NCI-H2029 (cell line): ENCODE data around the gene TBC1D4.
"Not testable (repeated sequence)": the region's sequence is repeated elsewhere in the genome, so short reads cannot be mapped to it uniquely, and the experiment has no call there.

ENCODE experiments used
- DNase-seq: peaks from one replicate; lab custom pipeline; 2025; lab: John Stamatoyannopoulos, UW

TBC1D4 gene

GRCh38 chr13:75326173-75327134, 155.5 kb downstream of the TBC1D4 start:
- DNase-seq: no peak

DNA sequence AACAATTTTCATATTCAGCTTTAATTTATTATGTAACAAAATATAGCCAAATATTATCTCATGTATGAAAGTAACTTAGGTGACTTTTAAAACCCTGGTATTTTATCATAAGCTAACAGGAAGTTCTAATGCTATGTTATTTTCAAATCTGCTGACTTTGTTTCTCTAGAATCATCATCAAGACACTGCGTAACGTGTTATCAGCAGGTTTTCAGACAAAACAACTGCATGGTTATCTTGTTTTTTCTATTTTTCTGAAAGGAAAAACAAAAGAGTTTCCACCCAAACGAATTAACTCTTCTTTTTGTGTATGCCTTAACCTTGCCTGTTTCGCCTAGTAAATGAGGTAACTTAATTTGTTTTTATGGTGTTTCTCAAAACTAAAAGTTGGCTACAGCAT, 156.3 kb downstream of the TBC1D4 start:
- DNase-seq: no peak

GRCh38 chr13:75324413-75324940, 157.5 kb downstream of the TBC1D4 start:
- no peak for DNase-seq

DNA sequence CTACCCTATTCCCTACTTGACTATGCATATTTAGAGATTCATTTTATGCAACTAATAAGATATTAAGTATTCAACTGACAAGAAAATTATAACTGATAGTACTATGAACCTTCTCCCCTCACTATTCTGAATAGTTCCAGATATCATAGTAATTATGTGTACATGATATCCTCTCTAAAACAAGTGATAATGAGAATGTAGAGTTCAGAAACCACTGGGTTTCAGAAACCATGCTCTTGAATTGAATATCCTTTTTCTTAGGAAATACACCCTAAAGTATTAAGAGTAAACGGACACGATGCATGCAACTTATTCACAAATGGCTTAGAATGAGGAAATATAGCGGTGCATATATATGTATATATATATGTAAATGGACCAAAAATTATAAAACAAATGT, 160.9 kb downstream of the TBC1D4 start:
- no peak for DNase-seq

DNA sequence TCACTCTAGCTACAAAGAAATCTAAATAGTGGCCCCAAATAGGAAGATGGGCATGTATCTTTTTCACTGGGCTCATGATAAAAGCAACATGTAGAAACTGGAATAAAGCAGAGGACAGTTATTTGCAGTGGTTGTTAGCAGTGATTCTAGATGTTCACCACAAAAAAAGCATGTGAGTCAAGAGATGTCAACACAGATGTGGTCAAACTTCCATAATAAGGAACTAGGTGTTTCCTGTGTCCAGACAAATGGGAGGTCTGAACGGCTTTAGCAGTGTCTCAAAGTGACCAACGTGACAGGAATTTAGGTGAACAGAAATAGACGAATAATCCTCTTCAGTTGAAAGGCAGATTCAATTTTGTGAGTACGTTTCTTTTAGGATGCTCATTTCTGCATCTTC, 162.7 kb downstream of the TBC1D4 start:
- no peak for DNase-seq

GRCh38 chr13:75318138-75318833, 163.7 kb downstream of the TBC1D4 start:
- no peak for DNase-seq

GRCh38 chr13:75316427-75316826, 165.5 kb downstream of the TBC1D4 start:
- DNase-seq: no peak

- no peak for DNase-seq
These were observed 169.0 kb downstream of the TBC1D4 start for GRCh38 chr13:75312884-75313520.

GRCh38 chr13:75309981-75310580, 171.9 kb downstream of the TBC1D4 start:
- DNase-seq: no peak

DNA sequence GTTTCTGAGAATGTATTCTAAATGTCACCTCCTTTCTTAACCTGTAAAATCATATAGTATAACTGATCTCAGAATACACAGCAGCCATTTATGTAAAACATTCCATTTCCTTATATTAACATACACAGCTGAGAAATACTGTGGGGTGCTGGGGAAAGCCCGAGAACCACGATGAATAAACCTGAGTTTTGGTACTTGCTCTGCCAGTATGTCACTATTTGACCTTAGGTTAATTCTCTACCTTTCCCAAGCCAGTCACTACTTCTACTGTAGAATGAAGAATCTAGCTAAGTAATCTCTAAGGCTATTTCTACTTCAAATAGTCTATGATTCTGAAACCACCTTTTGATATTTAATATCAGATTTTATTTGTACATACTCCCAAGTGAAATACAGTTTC, 173.7 kb downstream of the TBC1D4 start:
- no peak for DNase-seq

DNA sequence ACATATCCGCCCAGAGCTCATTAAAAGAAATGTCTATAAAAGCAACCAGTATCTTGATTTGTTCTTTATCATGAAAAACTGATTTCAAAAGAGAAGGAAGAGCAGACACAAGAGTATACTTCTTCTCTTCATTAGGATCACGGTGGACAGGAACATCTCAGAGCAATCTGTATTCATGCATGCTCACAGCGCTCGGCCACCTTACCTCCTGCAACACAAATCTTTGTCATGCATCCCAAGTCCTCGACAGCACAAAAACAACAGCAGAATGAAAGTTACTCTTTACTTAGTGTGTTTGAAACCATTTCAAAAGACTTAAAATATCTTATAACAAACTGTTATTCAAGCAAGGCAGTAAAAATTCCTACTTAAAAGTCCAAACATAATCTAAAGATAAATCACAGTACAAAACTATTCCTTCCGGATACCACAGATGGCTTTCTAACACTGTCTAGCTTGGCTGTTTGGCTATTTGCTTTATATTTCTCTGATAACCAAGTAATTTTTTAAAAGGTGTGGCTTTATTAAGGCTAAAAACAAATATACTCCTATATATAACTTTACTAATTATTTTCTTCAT, 174.5 kb downstream of the TBC1D4 start:
- DNase-seq: no peak

DNA sequence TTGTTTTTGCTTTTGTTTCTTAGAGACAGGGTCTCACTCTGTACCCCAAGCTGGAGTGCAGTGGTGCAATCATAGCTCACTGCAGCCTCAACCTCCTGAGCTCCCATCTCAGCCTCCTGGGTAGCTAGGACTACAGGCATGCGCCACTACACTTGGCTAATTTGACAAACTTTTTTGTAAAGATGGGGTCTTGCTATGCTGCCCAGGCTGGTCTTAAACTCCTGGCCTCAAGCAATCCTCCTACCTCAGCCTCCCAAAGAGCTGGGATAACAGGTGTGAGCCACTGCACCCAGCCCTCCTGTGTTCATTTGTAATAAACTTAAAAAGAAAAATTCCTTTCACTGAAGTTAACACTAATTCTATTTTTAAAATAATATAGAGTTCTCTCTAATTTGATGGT, 175.0 kb downstream of the TBC1D4 start:
- DNase-seq: not testable (repeated sequence)

DNA sequence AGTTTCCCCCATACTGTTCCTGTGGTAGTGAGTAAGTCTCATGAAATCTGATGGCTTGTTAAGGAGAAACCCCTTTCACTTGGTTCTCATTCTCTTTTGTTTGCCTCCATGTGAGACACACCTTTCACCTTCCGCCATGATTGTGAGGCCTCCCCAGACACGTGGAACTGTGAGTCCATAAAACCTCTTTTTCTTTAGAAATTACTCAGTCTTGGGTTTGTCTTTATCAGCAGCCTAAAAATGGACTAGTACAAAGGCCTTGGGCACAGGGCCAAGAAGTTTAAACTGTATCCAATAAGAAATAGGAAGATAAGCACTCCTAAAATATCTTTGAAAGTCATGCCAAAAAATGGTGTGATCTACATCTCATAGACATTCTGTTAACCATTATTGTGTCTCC, 176.9 kb downstream of the TBC1D4 start:
- DNase-seq: no peak

GRCh38 chr13:75303263-75303662, 178.7 kb downstream of the TBC1D4 start:
- no peak for DNase-seq

DNA sequence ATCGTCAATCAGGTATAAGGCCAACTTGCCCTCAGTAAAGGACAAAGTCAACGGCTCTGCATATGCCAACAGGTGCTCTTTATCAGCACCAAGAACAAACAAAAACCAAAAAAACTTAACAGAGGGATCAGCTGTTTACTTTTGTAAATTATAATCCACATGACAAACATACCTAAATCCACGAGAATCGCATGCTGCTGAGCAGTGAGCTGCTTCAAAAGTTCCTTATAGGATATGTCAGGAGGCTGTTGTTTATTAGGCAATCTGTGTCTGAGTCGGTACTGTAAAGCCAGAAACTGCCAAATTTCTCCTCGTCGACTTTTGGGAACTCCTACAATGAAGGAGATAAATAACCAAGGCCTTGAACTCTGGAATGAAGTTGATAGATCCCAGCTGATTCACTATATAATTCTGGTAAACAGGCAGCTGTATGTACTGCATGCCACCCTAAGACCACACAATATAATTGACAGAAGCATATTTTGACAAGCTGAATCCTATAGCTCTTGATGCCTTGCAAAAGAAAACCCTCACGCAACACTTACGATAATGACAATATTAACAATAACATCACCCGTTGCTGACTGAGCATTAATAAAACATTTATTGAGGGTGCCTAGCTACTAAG, 179.8 kb downstream of the TBC1D4 start:
- DNase-seq: no peak

DNA sequence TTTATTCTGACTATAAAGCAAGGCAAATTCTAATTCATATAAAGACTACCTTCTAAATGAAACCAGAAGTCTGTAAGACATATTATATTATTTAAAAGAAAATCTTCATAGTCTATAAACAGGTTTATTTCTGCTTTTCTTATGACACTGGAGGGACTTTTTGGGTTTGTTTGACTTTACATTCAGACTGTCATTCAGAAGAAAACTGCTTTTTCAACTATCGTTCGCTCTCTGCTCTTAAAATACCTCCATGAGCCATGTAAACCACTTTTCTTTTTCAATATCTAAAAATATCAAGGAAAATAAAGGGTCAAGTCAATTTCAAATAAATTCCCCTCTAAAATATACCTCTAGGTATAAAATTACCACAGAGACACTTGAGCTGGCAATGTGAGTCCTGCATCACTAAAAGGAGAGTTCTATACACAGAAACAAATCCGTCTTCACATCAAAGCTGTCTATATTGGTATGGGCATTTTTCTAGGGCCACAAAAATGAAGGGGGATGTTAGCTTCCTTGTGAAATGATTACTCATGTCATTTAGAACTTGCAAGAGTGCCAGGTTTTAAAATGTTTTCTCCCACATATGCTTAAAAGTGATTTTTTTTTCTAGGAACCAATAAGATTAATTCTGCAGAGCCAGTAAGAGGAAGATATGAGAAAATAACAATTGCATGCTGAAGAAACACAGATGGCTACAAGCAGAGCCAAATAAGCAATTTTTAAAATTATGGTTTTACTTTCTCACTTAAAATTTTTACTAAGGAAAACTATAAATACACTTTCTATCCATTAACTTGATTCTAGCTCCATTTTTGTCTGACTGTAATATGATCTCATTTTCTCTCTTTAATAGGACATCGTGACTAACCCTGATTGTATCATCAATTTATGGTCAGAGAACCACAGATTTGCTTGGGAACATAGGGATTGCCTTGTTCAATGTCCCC, 181.8 kb downstream of the TBC1D4 start:
- no peak for DNase-seq

DNA sequence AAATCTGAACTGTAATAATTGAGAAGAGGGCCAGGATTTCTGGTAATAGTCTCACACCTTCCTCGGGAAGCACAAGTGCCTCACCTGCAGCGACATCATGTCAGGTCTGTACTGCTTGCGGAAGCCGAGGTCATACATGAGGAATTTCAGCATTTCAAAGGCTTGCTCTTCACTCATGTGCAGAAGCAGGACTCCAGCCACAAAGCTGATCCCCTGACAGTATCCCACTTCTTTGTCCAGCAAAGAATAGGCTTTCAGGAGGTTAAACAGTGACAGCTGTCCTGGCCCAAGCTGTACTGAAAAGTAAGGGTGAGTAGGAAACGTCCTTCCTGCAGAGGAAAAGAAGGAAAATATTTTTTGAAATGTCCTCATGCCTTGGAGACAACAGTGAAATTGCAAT, 182.7 kb downstream of the TBC1D4 start:
- DNase-seq: no peak

- no peak for DNase-seq
These were observed 185.3 kb downstream of the TBC1D4 start for GRCh38 chr13:75296641-75297040.

DNA sequence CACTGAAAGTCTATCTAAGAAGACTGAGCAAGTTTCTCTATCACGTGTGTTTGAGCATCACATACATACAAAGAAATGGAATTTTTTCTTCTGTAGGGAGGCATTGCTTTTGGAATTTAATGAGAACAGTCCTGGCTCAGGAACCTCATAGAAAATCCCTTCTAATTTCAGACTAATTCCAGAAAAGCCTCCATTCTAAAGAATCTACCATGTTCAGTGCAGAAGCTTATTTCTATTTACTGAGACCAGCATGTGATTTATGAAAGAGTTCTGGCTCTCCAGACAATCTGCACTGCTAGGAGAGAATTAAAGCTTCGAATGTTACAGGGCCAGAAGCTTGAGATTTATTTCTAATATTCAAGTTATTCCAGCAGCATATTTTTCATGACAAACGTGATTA, 186.8 kb downstream of the TBC1D4 start:
- DNase-seq: no peak

GRCh38 chr13:75294110-75294509, 187.9 kb downstream of the TBC1D4 start:
- DNase-seq: no peak
